ENCODE results near the gene THSD4. TPM values are rescaled to one million over a fixed set of nuclear protein-coding genes. Genes with fewer than 3 reads are reported as not detected.
A peak's percentile ranks its signal among the peaks of the same experiment; 100 is the strongest.

The THSD4 gene
- total RNA-seq, 1 experiment from 2014 or later = 36.3 TPM

DNA sequence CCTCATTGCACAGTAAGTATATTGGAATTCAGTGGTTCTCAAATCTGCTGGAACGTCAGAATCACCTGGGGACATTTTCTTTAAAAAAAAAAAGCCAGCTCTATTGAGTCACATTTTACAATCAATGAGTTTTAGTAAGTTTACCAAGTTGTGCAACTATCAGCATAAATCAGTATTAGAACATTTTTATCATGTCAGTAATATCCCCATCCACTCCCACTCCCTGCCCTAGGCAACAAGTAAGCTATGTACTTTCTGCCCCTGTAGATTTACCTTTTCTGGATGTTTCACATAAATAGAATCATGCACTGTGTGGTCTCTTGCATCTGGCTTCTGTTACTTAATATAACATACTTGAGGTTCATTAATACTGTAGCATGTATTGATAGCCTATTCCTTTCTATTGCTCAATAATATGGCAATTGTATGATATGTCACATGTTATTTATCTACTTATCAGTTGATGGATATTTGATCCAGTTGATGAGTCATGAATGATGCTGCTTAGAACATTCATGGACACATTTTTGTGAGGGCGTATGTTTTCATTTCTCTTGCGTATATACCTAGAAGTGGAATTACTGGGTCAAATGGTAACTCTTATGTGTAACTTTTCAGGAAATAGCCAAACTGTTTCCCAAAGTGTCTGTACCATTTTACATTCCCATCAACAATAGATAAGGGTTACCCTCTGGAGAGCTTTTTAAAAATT, 180.5 kb downstream of the THSD4 start:
- TF ChIP-seq, protein P1, sequence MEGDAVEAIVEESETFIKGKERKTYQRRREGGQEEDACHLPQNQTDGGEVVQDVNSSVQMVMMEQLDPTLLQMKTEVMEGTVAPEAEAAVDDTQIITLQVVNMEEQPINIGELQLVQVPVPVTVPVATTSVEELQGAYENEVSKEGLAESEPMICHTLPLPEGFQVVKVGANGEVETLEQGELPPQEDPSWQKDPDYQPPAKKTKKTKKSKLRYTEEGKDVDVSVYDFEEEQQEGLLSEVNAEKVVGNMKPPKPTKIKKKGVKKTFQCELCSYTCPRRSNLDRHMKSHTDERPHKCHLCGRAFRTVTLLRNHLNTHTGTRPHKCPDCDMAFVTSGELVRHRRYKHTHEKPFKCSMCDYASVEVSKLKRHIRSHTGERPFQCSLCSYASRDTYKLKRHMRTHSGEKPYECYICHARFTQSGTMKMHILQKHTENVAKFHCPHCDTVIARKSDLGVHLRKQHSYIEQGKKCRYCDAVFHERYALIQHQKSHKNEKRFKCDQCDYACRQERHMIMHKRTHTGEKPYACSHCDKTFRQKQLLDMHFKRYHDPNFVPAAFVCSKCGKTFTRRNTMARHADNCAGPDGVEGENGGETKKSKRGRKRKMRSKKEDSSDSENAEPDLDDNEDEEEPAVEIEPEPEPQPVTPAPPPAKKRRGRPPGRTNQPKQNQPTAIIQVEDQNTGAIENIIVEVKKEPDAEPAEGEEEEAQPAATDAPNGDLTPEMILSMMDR (IDR thresholded peaks at IDR 0.05; ENCODE audit: unreplicated experiment) = no peak
- Mint-ChIP-seq H3K27ac (ENCODE audit: low read depth, unreplicated experiment) (peak overlapping the region; percentile 95), H3K36me3 (ENCODE audit: insufficient read depth, unreplicated experiment) (peaks cover 7% of the 10 kb centered on the region), H3K4me1 (ENCODE audit: insufficient read depth, unreplicated experiment) (peaks cover 54% of the 10 kb centered on the region), H3K27me3 (ENCODE audit: insufficient read depth, unreplicated experiment) (no peaks in the 10 kb centered on the region), H3K9me3 (ENCODE audit: unreplicated experiment) (peaks cover 8% of the 10 kb centered on the region), H3K4me3 (ENCODE audit: unreplicated experiment) (peak overlapping the region; percentile 41)
- intact Hi-C loops (cut with micrococcal nuclease) = loop anchor here (1.0 to 10.0 kb wide), 5 partner anchors 16 to 449 kb away; partner anchors contain the start of gene THSD4
- DNase-seq (ENCODE audit: unreplicated experiment) = peak; percentile 86
- POLR2A ChIA-PET = interaction anchor here (0.6 to 5.0 kb wide), 12 partner anchors 11 to 457 kb away, joined by 3 to 41 read pairs (median 4); no protein-coding TSS in a partner anchor
- CTCF ChIA-PET = interaction anchor here (0.5 to 1.9 kb wide), 6 partner anchors 9 to 199 kb away, joined by 3 to 6 read pairs (median 4); partner anchors contain the start of gene THSD4
- no TSS peak for BruUV-seq (replicated peaks)

DNA sequence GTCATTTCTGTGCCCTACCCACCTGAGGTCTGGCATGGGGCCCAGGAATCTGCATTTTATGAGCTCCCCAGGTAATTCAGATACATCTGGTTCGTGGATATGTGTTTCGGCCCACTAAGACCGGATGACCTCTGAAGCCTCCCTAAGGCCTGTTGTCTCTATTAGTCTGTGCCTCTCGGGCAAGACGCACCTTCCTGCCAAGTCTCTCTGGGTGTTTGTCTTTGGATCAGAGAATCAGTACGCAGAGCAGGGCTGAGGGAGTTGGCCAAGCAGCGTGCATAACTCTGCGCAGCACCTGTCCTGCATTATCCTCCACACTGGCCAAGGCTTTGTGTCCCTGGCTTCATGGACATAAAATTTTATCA, 181.0 kb downstream of the THSD4 start:
- peak; percentile 84 for DNase-seq (ENCODE audit: unreplicated experiment)
- intact Hi-C loops (cut with micrococcal nuclease) = loop anchor here (10.0 kb wide), 1 partner anchor 449 kb away; no protein-coding TSS in a partner anchor
- Mint-ChIP-seq H3K27ac (ENCODE audit: low read depth, unreplicated experiment) (peak overlapping the region; percentile 95), H3K36me3 (ENCODE audit: insufficient read depth, unreplicated experiment) (peaks cover 7% of the 10 kb centered on the region), H3K4me1 (ENCODE audit: insufficient read depth, unreplicated experiment) (peaks cover 50% of the 10 kb centered on the region), H3K4me3 (ENCODE audit: unreplicated experiment) (peak overlapping the region; percentile 41), H3K9me3 (ENCODE audit: unreplicated experiment) (peaks cover 8% of the 10 kb centered on the region), H3K27me3 (ENCODE audit: insufficient read depth, unreplicated experiment) (no peaks in the 10 kb centered on the region)
- TSS peak; percentile 73 for BruUV-seq (replicated peaks)
- TF ChIP-seq, protein P1 (IDR thresholded peaks at IDR 0.05; ENCODE audit: unreplicated experiment) = no peak
- ChIA-PET CTCF (interaction anchor here (0.5 to 1.9 kb wide), 5 partner anchors 9 to 200 kb away, joined by 3 to 6 read pairs (median 5); partner anchors contain the start of gene THSD4), POLR2A (interaction anchor here (0.6 to 5.0 kb wide), 7 partner anchors 12 to 931 kb away, joined by 3 to 41 read pairs (median 4); no protein-coding TSS in a partner anchor)

- POLR2A ChIA-PET = no interaction called here
- TF ChIP-seq, protein P1 (IDR thresholded peaks at IDR 0.05; ENCODE audit: unreplicated experiment) = no peak
- H3K4me3 Mint-ChIP-seq (ENCODE audit: unreplicated experiment) = no peak overlapping the region
- intact Hi-C loops (cut with micrococcal nuclease) = no loop called here
- BruUV-seq (replicated peaks) = no TSS peak
- CTCF ChIA-PET = interaction anchor here (0.6 to 0.7 kb wide), 2 partner anchors 18 to 19 kb away, joined by 3 read pairs; no protein-coding TSS in a partner anchor
- DNase-seq (ENCODE audit: unreplicated experiment) = no peak
- H3K27me3 Mint-ChIP-seq (ENCODE audit: insufficient read depth, unreplicated experiment) = no peaks in the 10 kb centered on the region
- H3K36me3 Mint-ChIP-seq (ENCODE audit: insufficient read depth, unreplicated experiment) = no peaks in the 10 kb centered on the region
- H3K9me3 Mint-ChIP-seq (ENCODE audit: unreplicated experiment) = no peaks in the 10 kb centered on the region
- peaks cover 7% of the 10 kb centered on the region for H3K4me1 Mint-ChIP-seq (ENCODE audit: insufficient read depth, unreplicated experiment)
- H3K27ac Mint-ChIP-seq (ENCODE audit: low read depth, unreplicated experiment) = no peak overlapping the region
Measured at GRCh38 chr15:71301958-71302621, 186.8 kb downstream of the THSD4 start.

DNA sequence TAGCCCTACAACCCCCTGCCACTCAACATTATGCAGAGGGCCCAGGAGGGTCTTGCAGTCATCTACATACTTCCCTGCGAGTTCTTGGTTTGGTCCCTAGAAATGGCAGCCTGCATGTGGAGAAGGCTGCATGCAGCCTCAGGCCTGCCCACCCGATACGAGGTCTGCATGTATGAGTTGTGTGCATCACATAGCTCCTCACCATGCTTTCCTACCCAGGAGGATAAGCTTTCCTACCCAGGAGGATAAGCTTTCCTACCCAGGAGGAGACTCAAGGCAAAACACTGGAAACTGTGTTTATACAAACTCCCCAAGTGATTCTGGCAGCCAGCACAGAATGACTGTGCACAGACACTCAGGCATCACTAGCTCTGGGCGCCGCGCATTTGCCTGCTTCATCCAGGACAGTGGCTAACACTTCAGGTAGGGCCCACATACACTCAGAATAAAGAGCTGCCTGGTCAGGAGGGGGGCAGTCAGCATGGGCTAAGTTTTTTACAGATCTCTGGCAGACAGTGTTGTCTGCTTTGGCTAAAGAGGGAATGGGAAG, 187.7 kb downstream of the THSD4 start:
- intact Hi-C loops (cut with micrococcal nuclease) = no loop called here
- TF ChIP-seq, protein P1 (IDR thresholded peaks at IDR 0.05; ENCODE audit: unreplicated experiment) = no peak
- Mint-ChIP-seq H3K27ac (ENCODE audit: low read depth, unreplicated experiment) (no peak overlapping the region), H3K9me3 (ENCODE audit: unreplicated experiment) (no peaks in the 10 kb centered on the region), H3K36me3 (ENCODE audit: insufficient read depth, unreplicated experiment) (no peaks in the 10 kb centered on the region), H3K4me1 (ENCODE audit: insufficient read depth, unreplicated experiment) (peaks cover 5% of the 10 kb centered on the region), H3K4me3 (ENCODE audit: unreplicated experiment) (no peak overlapping the region), H3K27me3 (ENCODE audit: insufficient read depth, unreplicated experiment) (no peaks in the 10 kb centered on the region)
- BruUV-seq (replicated peaks) = no TSS peak
- ChIA-PET CTCF (no interaction called here), POLR2A (interaction anchor here (0.6 kb wide), 1 partner anchor 10 kb away, joined by 3 read pairs; no protein-coding TSS in a partner anchor)
- no peak for DNase-seq (ENCODE audit: unreplicated experiment)

Data from MCF 10A (cell line).